Measurements from ENCODE around the gene DFFA.
"Not testable (repeated sequence)": the region's sequence is repeated elsewhere in the genome, so short reads cannot be mapped to it uniquely, and the experiment has no call there.

The DFFA gene

DNA sequence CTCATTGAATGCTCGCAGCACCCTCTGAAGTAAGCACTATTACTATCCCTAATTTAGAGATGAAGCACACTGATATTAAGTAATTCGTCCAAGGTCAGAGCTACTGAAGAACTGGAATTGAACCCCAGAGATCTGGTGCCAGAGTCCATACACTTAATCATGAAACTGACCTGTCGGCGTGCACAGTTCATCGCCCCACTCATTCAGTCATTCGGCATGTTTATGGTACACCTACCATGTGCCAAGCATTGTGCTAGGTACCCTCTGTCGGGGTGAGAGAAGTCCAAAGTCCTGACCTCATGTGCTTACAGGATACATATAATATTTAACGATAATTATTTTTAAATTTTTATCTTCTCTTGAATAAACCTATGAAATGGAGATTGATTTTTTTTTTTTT lies 47.7 kb downstream of the DFFA start:
- Histone ChIP-seq H3K4me3 (ENCODE audit: low read depth in 1 of 2, low read length in 2 of 2) (no peak overlapping the region), H3K9me3 (ENCODE audit: insufficient read depth, low read length, severe bottlenecking) (no peaks in the 10 kb centered on the region), H3K79me2 (ENCODE audit: insufficient read depth, low read length) (no peaks in the 10 kb centered on the region), H3K27ac (ENCODE audit: low read length) (no peak overlapping the region), H3K36me3 (ENCODE audit: insufficient read depth, low read length) (peaks cover 18% of the 10 kb centered on the region), H2AFZ (ENCODE audit: low read depth, low read length) (no peak overlapping the region), H4K20me1 (ENCODE audit: insufficient read depth, low read length) (no peaks in the 10 kb centered on the region), H3K27me3 (ENCODE audit: insufficient read depth, low read length, poor library complexity) (no peaks in the 10 kb centered on the region), H3K4me2 (ENCODE audit: insufficient read depth, low read length) (no peak overlapping the region), H3K4me1 (ENCODE audit: insufficient read depth, low read length) (peaks cover 18% of the 10 kb centered on the region), H3K9ac (ENCODE audit: low read depth, low read length) (no peak overlapping the region)
- TF ChIP-seq EZH2 (IDR thresholded peaks at IDR 0.05; ENCODE audit: borderline replicate concordance, low read depth, low read length, severe bottlenecking), result no peak
- TF ChIP-seq, protein P1, sequence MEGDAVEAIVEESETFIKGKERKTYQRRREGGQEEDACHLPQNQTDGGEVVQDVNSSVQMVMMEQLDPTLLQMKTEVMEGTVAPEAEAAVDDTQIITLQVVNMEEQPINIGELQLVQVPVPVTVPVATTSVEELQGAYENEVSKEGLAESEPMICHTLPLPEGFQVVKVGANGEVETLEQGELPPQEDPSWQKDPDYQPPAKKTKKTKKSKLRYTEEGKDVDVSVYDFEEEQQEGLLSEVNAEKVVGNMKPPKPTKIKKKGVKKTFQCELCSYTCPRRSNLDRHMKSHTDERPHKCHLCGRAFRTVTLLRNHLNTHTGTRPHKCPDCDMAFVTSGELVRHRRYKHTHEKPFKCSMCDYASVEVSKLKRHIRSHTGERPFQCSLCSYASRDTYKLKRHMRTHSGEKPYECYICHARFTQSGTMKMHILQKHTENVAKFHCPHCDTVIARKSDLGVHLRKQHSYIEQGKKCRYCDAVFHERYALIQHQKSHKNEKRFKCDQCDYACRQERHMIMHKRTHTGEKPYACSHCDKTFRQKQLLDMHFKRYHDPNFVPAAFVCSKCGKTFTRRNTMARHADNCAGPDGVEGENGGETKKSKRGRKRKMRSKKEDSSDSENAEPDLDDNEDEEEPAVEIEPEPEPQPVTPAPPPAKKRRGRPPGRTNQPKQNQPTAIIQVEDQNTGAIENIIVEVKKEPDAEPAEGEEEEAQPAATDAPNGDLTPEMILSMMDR (IDR thresholded peaks at IDR 0.05; ENCODE audit: borderline replicate concordance, extremely low read depth, low read length, poor library complexity, severe bottlenecking), result no peak
- ATAC-seq (ENCODE audit: insufficient read depth, low read depth), result no peak
- DNase-seq, result no peak

DNA sequence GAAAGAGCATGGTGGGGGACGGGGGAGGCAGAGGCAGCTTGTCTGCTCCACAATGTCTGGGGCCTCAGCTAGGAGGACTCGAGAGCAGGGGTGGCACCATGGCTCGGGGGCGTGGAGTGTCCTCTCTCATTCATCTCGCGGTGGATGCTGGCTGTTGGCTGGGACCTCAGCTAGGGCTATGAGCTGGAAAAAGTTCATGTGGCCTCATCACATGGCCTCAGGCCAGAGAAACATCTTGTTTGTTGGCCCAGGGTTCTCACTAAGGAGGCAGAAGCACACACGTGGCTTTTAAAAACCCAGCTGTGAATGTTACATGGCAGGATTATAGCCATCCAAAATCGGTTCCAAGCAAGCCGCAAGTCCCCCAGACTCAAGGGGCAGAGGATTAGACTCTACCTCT lies 48.3 kb downstream of the DFFA start:
- H3K9ac ChIP-seq (ENCODE audit: low read depth, low read length), result no peak overlapping the region
- peaks cover 24% of the 10 kb centered on the region for H3K36me3 ChIP-seq (ENCODE audit: insufficient read depth, low read length)
- H3K4me3 ChIP-seq (ENCODE audit: low read depth in 1 of 2, low read length in 2 of 2), result no peak overlapping the region
- H4K20me1 ChIP-seq (ENCODE audit: insufficient read depth, low read length), result no peaks in the 10 kb centered on the region
- DNase-seq (no peak), ATAC-seq (ENCODE audit: insufficient read depth, low read depth) (no peak)
- H3K4me2 ChIP-seq (ENCODE audit: insufficient read depth, low read length), result no peak overlapping the region
- TF ChIP-seq EZH2 (IDR thresholded peaks at IDR 0.05; ENCODE audit: borderline replicate concordance, low read depth, low read length, severe bottlenecking), result no peak
- TF ChIP-seq, protein P1 (IDR thresholded peaks at IDR 0.05; ENCODE audit: borderline replicate concordance, extremely low read depth, low read length, poor library complexity, severe bottlenecking), result no peak
- no peaks in the 10 kb centered on the region for H3K79me2 ChIP-seq (ENCODE audit: insufficient read depth, low read length)
- H3K27me3 ChIP-seq (ENCODE audit: insufficient read depth, low read length, poor library complexity), result no peaks in the 10 kb centered on the region
- no peak overlapping the region for H2AFZ ChIP-seq (ENCODE audit: low read depth, low read length)
- H3K27ac ChIP-seq (ENCODE audit: low read length), result no peak overlapping the region
- H3K4me1 ChIP-seq (ENCODE audit: insufficient read depth, low read length), result peaks cover 12% of the 10 kb centered on the region
- no peaks in the 10 kb centered on the region for H3K9me3 ChIP-seq (ENCODE audit: insufficient read depth, low read length, severe bottlenecking)

GRCh38 chr1:10421637-10422036 lies 50.7 kb downstream of the DFFA start:
- H3K27ac ChIP-seq (ENCODE audit: low read length), result no peak overlapping the region
- H4K20me1 ChIP-seq (ENCODE audit: insufficient read depth, low read length), result peaks cover 5% of the 10 kb centered on the region; the same call in 1 of the 2 replicates
- no peaks in the 10 kb centered on the region for H3K9me3 ChIP-seq (ENCODE audit: insufficient read depth, low read length, severe bottlenecking)
- DNase-seq (no peak), ATAC-seq (ENCODE audit: insufficient read depth, low read depth) (no peak)
- no peak overlapping the region for H2AFZ ChIP-seq (ENCODE audit: low read depth, low read length)
- H3K9ac ChIP-seq (ENCODE audit: low read depth, low read length), result no peak overlapping the region
- no peaks in the 10 kb centered on the region for H3K27me3 ChIP-seq (ENCODE audit: insufficient read depth, low read length, poor library complexity)
- no peak overlapping the region for H3K4me3 ChIP-seq (ENCODE audit: low read depth in 1 of 2, low read length in 2 of 2)
- peaks cover 47% of the 10 kb centered on the region for H3K36me3 ChIP-seq (ENCODE audit: insufficient read depth, low read length)
- no peaks in the 10 kb centered on the region for H3K79me2 ChIP-seq (ENCODE audit: insufficient read depth, low read length)
- H3K4me1 ChIP-seq (ENCODE audit: insufficient read depth, low read length), result no peaks in the 10 kb centered on the region
- TF ChIP-seq, protein P1 (IDR thresholded peaks at IDR 0.05; ENCODE audit: borderline replicate concordance, extremely low read depth, low read length, poor library complexity, severe bottlenecking), result no peak
- TF ChIP-seq EZH2 (IDR thresholded peaks at IDR 0.05; ENCODE audit: borderline replicate concordance, low read depth, low read length, severe bottlenecking), result no peak
- no peak overlapping the region for H3K4me2 ChIP-seq (ENCODE audit: insufficient read depth, low read length)

DNA sequence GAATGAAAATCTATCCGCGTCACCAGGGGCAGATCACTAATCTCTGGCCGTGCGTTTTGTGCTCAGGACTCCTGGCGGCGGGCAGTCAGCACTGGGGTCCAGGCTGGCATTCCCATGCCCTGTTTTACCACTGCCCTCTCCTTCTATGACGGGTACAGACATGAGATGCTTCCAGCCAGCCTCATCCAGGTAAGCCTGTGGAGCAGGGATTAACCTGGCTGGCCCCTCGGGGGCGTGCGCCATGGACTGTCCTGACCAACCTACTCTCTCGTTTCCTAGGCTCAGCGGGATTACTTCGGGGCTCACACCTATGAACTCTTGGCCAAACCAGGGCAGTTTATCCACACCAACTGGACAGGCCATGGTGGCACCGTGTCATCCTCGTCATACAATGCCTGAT lies 53.0 kb downstream of the DFFA start:
- Histone ChIP-seq H3K9me3 (ENCODE audit: insufficient read depth, low read length, severe bottlenecking) (no peaks in the 10 kb centered on the region), H3K9ac (ENCODE audit: low read depth, low read length) (no peak overlapping the region), H3K27ac (ENCODE audit: low read length) (no peak overlapping the region), H4K20me1 (ENCODE audit: insufficient read depth, low read length) (peaks cover 5% of the 10 kb centered on the region; the same call in 1 of the 2 replicates), H3K36me3 (ENCODE audit: insufficient read depth, low read length) (peaks cover 68% of the 10 kb centered on the region), H3K27me3 (ENCODE audit: insufficient read depth, low read length, poor library complexity) (no peaks in the 10 kb centered on the region), H2AFZ (ENCODE audit: low read depth, low read length) (no peak overlapping the region), H3K4me2 (ENCODE audit: insufficient read depth, low read length) (no peak overlapping the region), H3K4me3 (ENCODE audit: low read depth in 1 of 2, low read length in 2 of 2) (no peak overlapping the region), H3K4me1 (ENCODE audit: insufficient read depth, low read length) (no peaks in the 10 kb centered on the region), H3K79me2 (ENCODE audit: insufficient read depth, low read length) (no peaks in the 10 kb centered on the region)
- ATAC-seq (ENCODE audit: insufficient read depth, low read depth) (no peak), DNase-seq (no peak)
- TF ChIP-seq EZH2 (IDR thresholded peaks at IDR 0.05; ENCODE audit: borderline replicate concordance, low read depth, low read length, severe bottlenecking), result no peak
- TF ChIP-seq, protein P1 (IDR thresholded peaks at IDR 0.05; ENCODE audit: borderline replicate concordance, extremely low read depth, low read length, poor library complexity, severe bottlenecking), result no peak

DNA sequence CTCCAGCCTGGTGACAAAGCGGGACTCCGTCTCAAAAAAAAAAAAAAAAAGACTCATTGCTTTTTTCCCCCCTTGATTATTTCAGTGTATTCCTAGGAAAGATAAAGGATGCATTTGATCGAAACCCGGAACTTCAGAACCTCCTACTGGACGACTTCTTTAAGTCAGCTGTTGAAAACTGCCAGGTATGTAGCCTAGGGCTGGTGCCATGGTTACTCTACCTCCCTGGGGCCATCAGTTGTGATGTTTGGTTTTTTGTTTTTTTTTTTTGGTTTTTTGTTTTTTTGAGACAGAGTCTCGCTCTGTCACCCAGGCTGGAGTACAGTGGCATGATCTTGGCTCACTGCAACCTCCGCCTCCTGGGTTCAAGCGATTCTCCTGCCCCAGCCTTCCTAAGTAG lies 53.6 kb downstream of the DFFA start:
- not testable (repeated sequence) for H2AFZ ChIP-seq (ENCODE audit: low read depth, low read length); DNase-seq; H3K27ac ChIP-seq (ENCODE audit: low read length); H3K4me3 ChIP-seq (ENCODE audit: low read depth in 1 of 2, low read length in 2 of 2); H3K9ac ChIP-seq (ENCODE audit: low read depth, low read length); H3K79me2 ChIP-seq (ENCODE audit: insufficient read depth, low read length); H3K27me3 ChIP-seq (ENCODE audit: insufficient read depth, low read length, poor library complexity); H4K20me1 ChIP-seq (ENCODE audit: insufficient read depth, low read length); ATAC-seq (ENCODE audit: insufficient read depth, low read depth); H3K9me3 ChIP-seq (ENCODE audit: insufficient read depth, low read length, severe bottlenecking); H3K4me2 ChIP-seq (ENCODE audit: insufficient read depth, low read length); H3K4me1 ChIP-seq (ENCODE audit: insufficient read depth, low read length)
- H3K36me3 ChIP-seq (ENCODE audit: insufficient read depth, low read length), result peaks cover 74% of the 10 kb centered on the region

Data from DND-41 (cell line).